ENCODE measurements around the gene TBL3.

Gene TBL3

GRCh38 chr16:1942047-1942809 is 29.6 kb upstream of the TBL3 start:
- no peak for DNase-seq
- Histone ChIP-seq H3K27ac (ENCODE audit: low read length) (no peak overlapping the region), H3K9me2 (replicated peaks; ENCODE audit: insufficient read depth, low read length) (no peaks in the 10 kb centered on the region), H3K36me3 (replicated peaks; ENCODE audit: insufficient read depth, low read length) (peaks cover 3% of the 10 kb centered on the region; the same call in 1 of the 2 replicates), H2AFZ (ENCODE audit: low read length) (peak overlapping the region; percentile 82), H3K27me3 (replicated peaks; ENCODE audit: insufficient read depth, low read length) (no peaks in the 10 kb centered on the region), H3K4me3 (ENCODE audit: low read length) (peak overlapping the region; percentile 99), H4K20me1 (ENCODE audit: insufficient read depth, low read length) (no peaks in the 10 kb centered on the region), H3F3A (ENCODE audit: insufficient read depth, low read length) (no peaks in the 10 kb centered on the region), H3K4me2 (ENCODE audit: low read depth, low read length) (peak overlapping the region; percentile 75), H3K79me2 (ENCODE audit: low read length) (peaks cover 4% of the 10 kb centered on the region), H3K9me3 (replicated peaks; ENCODE audit: insufficient read depth, low read length) (no peaks in the 10 kb centered on the region), H3K9ac (ENCODE audit: low read length) (peak overlapping the region; percentile 84), H3K4me1 (ENCODE audit: low read length) (no peaks in the 10 kb centered on the region)
- TF ChIP-seq EZH2phosphoT487 (IDR thresholded peaks at IDR 0.05; ENCODE audit: low read length): no peak
- no peak for TF ChIP-seq EZH2 (optimal IDR thresholded peaks at IDR 0.05; ENCODE audit: low read depth, low read length)
- no peak for TF ChIP-seq CTCF (IDR thresholded peaks at IDR 0.05; ENCODE audit: low read length)

- H3K79me2 ChIP-seq (ENCODE audit: low read length): peaks cover 4% of the 10 kb centered on the region
- H3K27me3 ChIP-seq (replicated peaks; ENCODE audit: insufficient read depth, low read length): no peaks in the 10 kb centered on the region
- TF ChIP-seq EZH2 (optimal IDR thresholded peaks at IDR 0.05; ENCODE audit: low read depth, low read length): no peak
- TF ChIP-seq EZH2phosphoT487 (IDR thresholded peaks at IDR 0.05; ENCODE audit: low read length): no peak
- no peak for TF ChIP-seq CTCF (IDR thresholded peaks at IDR 0.05; ENCODE audit: low read length)
- H3K27ac ChIP-seq (ENCODE audit: low read length): peak within 1 kb of the TSS; percentile 20; the same call in 1 of the 2 replicates
- peak within 1 kb of the TSS; percentile 99 for H3K4me3 ChIP-seq (ENCODE audit: low read length)
- peak within 1 kb of the TSS; percentile 84 for H3K9ac ChIP-seq (ENCODE audit: low read length)
- no peaks in the 10 kb centered on the region for H3K4me1 ChIP-seq (ENCODE audit: low read length)
- no peaks in the 10 kb centered on the region for H4K20me1 ChIP-seq (ENCODE audit: insufficient read depth, low read length)
- no peaks in the 10 kb centered on the region for H3K9me3 ChIP-seq (replicated peaks; ENCODE audit: insufficient read depth, low read length)
- H3K4me2 ChIP-seq (ENCODE audit: low read depth, low read length): peak within 1 kb of the TSS; percentile 75
- DNase-seq: peak; percentile 99
- no peaks in the 10 kb centered on the region for H3K9me2 ChIP-seq (replicated peaks; ENCODE audit: insufficient read depth, low read length)
- peaks cover 3% of the 10 kb centered on the region; the same call in 1 of the 2 replicates for H3K36me3 ChIP-seq (replicated peaks; ENCODE audit: insufficient read depth, low read length)
- H3F3A ChIP-seq (ENCODE audit: insufficient read depth, low read length): no peaks in the 10 kb centered on the region
- peak within 1 kb of the TSS; percentile 82 for H2AFZ ChIP-seq (ENCODE audit: low read length)
These were observed 28.8 kb upstream of the TBL3 start, which contains the start of gene MSRB1 for GRCh38 chr16:1942810-1943726. Gene MSRB1 (minus strand): TSS chr16:1943199. CDS start chr16:1943156, 43 bp downstream.

GRCh38 chr16:1944612-1945199 is 27.1 kb upstream of the TBL3 start:
- no peaks in the 10 kb centered on the region for H3F3A ChIP-seq (ENCODE audit: insufficient read depth, low read length)
- H3K4me1 ChIP-seq (ENCODE audit: low read length): no peaks in the 10 kb centered on the region
- H3K79me2 ChIP-seq (ENCODE audit: low read length): peaks cover 4% of the 10 kb centered on the region
- no peak for DNase-seq
- H3K27ac ChIP-seq (ENCODE audit: low read length): no peak overlapping the region
- no peak overlapping the region for H3K4me2 ChIP-seq (ENCODE audit: low read depth, low read length)
- no peaks in the 10 kb centered on the region for H3K9me2 ChIP-seq (replicated peaks; ENCODE audit: insufficient read depth, low read length)
- no peak overlapping the region for H3K4me3 ChIP-seq (ENCODE audit: low read length)
- no peak overlapping the region for H2AFZ ChIP-seq (ENCODE audit: low read length)
- no peaks in the 10 kb centered on the region for H3K27me3 ChIP-seq (replicated peaks; ENCODE audit: insufficient read depth, low read length)
- peaks cover 3% of the 10 kb centered on the region; the same call in 1 of the 2 replicates for H3K36me3 ChIP-seq (replicated peaks; ENCODE audit: insufficient read depth, low read length)
- no peaks in the 10 kb centered on the region for H4K20me1 ChIP-seq (ENCODE audit: insufficient read depth, low read length)
- no peaks in the 10 kb centered on the region for H3K9me3 ChIP-seq (replicated peaks; ENCODE audit: insufficient read depth, low read length)
- no peak for TF ChIP-seq EZH2 (optimal IDR thresholded peaks at IDR 0.05; ENCODE audit: low read depth, low read length)
- no peak for TF ChIP-seq EZH2phosphoT487 (IDR thresholded peaks at IDR 0.05; ENCODE audit: low read length)
- no peak for TF ChIP-seq CTCF (IDR thresholded peaks at IDR 0.05; ENCODE audit: low read length)
- no peak overlapping the region for H3K9ac ChIP-seq (ENCODE audit: low read length)

Data from MM.1S (cell line).